HG02870 (cell line): ENCODE measurements around the gene TSN.
"Not testable (repeated sequence)": the region's sequence is repeated elsewhere in the genome, so short reads cannot be mapped to it uniquely, and the experiment has no call there.

Experiments
- ATAC-seq: cut with Tn5 transposase; IDR thresholded peaks from one replicate; pipeline ENCODE4 v1.9.1; 2021; ENCODE audit warnings: mild to moderate bottlenecking, moderate library complexity; ENCODE audit not compliant: unreplicated experiment

The TSN gene

DNA sequence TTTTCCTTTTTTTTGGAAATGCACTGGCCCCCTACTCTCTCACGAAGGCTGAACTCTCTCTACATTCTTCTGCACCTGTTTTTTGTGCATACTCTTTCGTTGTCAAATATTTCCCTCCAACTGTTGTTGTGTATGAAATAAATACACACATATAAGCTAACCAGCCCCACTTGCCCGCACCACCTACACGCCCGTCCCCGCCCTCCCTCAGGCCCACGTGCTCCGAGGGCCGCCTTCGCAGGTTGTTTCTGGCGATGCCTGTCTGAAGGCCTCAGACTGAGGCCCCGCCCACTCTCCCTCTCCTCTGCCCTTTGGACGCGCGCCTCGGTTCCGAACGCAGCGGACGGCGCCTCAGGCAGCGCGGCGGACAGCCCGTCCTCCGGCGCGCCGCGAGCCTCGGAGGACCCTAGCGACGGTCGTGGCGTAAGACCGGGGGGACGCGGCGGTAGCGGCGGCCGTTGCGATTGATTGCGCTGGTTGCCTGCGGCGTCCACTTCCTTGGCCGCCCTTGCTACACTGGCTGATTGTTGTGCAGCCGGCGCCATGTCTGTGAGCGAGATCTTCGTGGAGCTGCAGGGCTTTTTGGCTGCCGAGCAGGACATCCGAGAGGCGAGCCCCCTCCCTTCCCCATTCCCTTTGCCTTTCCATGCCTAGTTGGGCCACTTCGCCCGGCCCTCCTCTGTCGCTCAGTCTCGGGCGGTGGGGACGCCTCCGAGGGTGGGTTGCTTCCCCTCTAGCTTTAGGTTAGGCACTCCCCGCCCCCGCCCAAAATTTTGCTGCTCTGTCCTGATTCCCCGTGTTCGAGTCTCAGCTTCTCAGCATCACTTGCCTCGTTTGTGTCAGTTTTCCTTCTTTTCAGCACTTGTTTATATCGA, at the start of gene TSN:
Gene TSN, plus strand, starts transcription at position 415 of the 875 bp plus-strand sequence. Its CDS starts 129 bp downstream, at position 544.
- ATAC-seq, result peak; percentile 99

DNA sequence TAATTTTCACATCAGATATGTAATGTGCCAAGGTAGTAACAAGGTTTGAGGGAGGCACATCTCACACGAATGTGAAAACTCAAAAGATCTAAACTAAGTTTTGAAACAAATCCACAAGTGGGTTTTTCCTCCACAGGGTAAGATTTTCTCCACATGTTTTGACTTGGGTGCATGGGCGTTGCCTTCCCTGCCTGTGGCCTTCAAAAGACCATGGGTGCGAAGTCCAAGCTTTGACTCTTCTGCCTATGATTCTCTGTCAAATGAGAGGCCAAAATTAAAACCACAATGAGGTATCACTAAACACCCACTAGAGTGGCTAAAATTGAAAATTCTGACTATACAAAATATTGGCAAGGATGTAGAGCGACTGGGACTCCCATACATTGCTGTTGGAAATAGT, 49.5 kb upstream of the TSN start:
- no peak for ATAC-seq

GRCh38 chr2:121707344-121707919, 48.0 kb upstream of the TSN start:
- no peak for ATAC-seq

DNA sequence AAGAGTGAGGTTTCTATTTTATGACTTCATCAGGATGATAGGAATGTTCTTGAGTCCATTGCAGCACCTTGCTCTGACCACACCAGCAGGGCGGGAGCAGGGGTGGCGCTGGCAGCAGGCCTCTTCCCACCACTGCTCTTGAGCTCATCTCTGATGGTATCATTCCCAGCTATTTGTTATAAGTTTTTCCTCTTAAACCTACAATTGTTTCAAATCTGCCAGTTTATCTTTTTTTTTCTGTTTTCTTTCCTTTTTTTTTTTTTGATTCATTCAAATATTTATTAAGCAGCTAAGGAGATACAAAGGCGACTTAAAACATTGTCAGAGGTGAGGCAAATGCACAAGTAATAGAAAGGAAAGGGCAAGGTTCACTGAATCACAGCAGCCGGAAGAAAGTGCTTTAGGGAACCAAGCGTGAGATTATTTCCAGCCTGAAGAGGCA, 47.5 kb upstream of the TSN start:
- ATAC-seq, result no peak

GRCh38 chr2:121709776-121710469, 45.5 kb upstream of the TSN start:
- no peak for ATAC-seq

- ATAC-seq, result no peak
Measured at GRCh38 chr2:121710470-121711170, 44.8 kb upstream of the TSN start.

DNA sequence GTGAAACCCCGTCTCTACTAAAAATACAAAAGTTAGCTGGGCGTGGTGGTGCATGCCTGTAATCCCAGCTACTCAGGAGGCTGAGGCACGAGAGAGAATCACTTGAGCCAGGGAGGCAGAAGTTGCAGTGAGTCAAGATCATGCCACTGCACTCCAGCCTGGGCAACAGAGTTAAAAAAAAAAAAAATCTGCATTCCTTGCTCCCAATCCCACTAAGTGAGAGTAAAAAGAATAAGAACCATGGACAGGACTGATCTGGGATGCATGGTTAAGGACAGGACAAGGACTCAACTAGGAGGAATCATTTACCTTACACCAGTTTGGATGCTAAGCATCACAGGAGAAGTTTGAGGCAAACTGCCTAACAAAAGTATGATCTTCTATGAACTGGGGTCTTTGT, 44.0 kb upstream of the TSN start:
- not testable (repeated sequence) for ATAC-seq

DNA sequence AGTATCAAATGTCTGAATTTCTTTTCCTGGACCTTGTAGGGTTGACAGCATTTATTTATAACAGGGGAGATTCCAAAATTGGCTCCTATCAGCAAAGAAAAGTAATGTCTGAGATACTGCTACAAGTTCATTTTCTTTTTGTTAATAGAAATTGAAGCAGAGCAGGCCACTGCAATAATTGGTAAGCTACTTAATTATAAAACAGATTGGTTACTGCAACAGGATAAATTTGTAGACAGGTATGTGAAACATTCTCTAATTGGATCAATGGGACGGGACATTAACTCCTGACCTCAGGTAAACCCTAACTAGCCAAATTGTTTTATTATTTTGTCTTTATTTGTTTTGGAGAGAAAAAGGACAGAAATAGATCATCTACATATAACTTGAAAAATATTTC, 39.3 kb upstream of the TSN start:
- no peak for ATAC-seq

DNA sequence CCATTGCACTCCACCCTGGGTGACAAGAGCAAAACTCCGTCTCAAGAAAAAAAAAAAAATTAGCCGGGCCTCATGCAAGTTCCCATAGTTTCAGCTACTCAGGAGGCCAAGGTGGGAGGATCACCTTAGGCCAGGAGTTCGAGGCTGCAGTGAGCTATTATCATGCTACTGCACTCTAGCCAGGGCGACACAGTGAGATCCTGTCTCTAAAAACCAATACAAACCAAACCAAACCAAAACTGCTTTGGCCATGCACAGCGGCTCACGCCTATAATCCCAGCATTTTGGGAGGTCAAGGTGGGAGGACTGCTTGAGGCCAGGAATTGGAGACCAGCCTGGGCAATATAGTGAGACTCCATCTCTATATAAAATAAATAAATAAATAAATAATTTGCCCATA, 37.9 kb upstream of the TSN start:
- ATAC-seq, result no peak

DNA sequence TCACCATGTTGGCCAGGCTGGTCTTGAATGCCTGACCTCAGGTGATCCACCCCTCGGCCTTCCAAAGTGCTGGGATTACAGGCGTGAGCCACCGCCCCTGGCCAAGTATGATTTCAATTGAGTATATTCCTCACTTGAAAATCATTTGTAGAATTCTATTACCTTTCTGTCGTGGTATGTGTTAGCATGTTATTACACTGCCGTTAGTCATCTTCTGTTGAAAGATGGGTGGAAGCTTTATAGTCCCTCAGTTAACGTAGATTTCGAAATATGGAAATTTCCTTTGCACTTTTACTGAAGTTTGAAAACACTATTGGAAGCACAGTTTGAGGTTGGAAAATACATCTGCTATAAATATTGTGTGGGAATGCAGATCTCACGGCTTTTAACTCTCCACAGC, 33.5 kb upstream of the TSN start:
- no peak for ATAC-seq

DNA sequence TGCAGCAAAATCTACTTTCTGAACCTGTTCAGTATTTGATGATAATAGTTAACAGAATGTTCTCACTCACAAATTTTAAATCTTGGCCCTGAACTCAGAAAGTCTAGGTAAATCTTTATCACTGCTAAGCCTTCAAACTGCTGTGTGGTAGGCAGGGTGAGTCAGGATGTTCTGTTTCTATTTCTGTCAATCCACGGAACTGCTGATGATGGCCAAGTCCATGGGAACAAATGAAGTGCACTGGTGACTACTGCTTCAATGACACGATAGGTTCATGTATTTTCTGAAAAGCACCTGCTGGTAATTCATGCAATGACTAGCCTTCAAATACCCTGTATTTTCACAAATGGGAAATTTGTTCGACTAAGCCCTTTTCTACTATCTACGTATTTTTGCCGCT, 33.0 kb upstream of the TSN start:
- no peak for ATAC-seq

GRCh38 chr2:121723316-121723715, 32.1 kb upstream of the TSN start:
- no peak for ATAC-seq

DNA sequence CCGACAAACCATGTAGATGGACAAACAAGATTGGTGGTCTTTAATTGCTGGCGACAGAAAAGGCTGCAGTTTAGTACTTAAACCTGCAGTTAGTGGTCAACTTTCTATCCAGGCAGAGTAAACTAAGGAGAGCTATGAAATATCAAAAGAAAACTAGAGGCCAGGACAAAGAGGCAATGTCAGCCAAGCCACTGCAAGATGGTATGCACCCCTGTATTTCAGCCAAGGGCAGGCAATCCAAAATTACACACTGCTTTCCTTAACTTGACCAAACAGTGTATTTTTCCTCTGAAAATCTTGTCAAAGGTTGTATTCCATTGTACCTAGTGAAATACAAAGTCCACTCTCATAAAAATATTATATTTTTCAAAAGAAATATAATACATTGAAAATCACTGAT, 28.1 kb upstream of the TSN start:
- ATAC-seq, result no peak

GRCh38 chr2:121727950-121728349, 27.5 kb upstream of the TSN start:
- no peak for ATAC-seq

DNA sequence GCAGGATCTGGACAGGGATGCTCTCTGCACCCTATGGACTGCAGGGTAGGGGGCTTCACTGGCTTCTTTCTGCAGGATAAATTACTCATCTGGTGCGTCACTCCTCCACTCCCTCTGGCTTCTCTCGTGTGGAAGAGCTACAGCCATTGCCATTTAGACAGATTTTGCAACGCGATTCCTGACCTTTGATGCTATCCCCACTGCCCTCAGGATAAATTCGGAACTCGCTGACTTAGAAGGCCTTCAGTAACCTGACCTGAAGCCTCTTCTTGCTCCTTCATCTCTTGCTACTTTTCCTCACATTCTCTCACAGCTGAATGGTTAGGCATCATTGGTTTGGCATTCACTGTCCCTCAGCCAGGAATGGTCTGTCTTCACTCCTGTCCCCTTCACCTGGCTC, 24.1 kb upstream of the TSN start:
- ATAC-seq, result no peak

DNA sequence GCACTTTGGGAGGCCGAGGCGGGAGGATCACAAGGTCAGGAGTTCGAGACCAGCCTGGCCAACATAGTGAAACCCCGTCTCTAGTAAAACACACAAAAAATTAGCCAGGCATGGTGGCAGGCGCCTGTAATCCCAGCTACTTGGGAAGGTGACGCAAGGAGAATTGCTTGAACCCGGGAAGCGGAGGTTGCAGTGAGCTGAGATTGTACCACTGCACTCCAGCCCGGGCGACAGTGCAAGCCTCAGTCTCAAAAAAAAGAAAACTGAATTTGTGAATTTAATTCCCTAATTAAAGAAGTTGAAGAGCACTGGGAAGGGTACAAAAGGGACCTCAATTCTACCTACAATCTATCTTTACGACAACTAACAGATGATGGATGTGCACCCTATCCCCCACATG, 20.9 kb upstream of the TSN start:
- not testable (repeated sequence) for ATAC-seq

DNA sequence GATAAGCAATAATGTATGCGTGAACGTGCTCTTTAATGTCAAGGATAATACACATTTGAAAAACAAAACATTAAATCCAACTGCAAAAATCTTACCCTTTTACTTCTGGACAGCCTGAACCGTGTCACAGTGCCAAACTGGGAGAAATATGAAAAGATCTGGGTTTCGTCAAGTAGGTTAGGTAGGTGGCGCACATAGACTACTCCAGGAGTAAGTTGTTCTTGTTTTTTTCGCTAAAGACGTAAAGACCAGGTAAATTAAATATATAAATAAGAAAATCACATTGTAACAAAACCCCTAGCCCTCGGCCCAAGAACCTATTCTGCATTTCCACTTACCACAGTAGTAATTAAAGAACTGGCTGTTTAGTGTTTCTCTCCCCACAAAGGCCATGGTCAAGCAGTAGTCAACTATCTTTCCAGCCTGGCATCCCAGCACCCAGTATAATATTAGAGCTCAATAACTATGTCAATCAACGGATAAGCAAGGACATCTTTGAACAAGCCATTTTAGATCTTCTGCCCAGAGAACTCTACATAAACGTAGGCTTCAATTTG, 19.9 kb upstream of the TSN start:
- no peak for ATAC-seq

DNA sequence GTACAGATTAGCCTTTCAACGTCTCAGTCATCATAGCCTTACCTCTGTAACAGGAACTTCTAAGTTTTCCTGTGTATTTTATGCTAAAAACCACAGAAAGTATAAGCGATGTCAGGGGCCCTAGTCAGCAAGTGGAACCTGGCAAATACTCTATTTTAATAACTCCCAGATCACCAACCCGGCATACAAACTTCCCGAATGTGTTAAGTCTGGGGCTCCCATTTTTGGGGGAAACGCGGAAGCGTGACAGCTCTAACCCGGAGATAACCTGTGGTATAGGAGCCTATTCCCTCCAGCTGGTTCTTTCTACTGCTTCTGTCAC, 19.4 kb upstream of the TSN start:
- no peak for ATAC-seq

DNA sequence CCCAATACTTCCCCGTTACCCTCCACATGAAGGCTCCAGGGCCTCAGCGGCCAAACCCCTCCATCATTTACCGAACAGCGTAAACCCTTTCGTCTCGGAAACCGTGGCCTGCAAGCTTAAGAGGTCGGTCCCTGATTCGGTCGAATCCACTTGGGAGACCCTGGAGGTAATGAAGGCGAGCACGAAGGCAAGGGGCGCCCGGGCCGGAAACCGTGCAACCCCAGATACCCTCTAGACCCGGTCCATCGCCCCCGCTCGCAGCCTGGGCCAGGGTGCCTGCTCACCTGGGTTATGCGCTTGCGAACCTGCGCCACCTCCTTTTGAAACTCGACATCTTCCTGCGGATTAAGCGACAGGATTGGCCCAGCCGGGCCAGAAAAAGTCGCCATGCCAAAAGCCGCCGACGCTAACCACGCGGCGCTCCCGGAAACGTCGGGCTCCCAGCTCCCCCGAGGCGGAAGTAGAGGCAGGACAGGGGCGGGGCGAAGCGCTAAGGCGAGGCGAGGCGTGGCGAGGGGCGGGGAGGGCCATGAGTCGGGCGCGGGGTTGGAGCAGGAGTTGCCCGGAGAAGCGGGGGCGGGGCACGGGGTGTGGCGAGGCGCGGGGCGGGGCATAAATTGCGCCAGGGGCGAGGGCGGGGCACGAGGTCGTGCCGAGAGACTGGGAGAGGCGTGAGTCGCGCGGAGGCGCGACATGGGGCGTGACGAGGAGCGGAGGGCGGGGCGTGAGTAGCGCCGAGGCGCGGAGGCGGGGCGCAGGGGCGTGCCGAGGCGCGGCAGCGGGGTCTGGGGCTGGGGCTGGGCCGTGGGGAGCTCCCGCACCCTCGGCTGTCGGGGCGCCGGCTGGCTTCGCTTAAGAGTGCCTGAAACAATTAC, 18.8 kb upstream of the TSN start, which contains the start of gene NIFK:
Gene NIFK, minus strand, starts transcription at position 414 of the 875 bp plus-strand sequence. Its CDS starts 25 bp downstream, at position 389.
- peak; percentile 91 for ATAC-seq

GRCh38 chr2:121740973-121741372, 14.5 kb upstream of the TSN start:
- no peak for ATAC-seq
